IPS-11a (cell line): ENCODE results near the gene SP2.
"Not testable (repeated sequence)": the region's sequence is repeated elsewhere in the genome, so short reads cannot be mapped to it uniquely, and the experiment has no call there.

Source experiments
- H3K4me3 ChIP-seq: one replicate; pipeline ENCODE4 v1.5.1; 2013; ENCODE audit warnings: low read depth, low read length, control low read depth

SP2 gene

DNA sequence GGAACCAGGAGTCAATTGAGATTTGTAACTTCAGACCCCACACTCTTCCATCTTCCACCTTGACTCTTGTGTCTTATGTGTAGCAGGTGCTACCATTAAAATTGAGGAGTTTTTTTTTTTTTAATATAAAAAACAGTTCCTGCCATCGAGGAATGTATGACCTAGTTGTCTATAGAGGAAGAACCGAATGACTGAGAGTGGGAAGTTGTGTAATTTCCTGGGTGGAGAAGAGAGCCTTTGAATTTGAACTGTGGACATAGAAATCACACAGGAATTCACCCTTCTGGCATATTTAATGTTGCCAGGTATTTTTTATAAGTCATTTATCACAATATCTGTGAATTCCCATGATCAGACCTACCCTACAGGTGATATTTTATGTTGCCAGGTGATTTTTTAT, 22.0 kb downstream of the SP2 start:
- no peak overlapping the region for H3K4me3 ChIP-seq

DNA sequence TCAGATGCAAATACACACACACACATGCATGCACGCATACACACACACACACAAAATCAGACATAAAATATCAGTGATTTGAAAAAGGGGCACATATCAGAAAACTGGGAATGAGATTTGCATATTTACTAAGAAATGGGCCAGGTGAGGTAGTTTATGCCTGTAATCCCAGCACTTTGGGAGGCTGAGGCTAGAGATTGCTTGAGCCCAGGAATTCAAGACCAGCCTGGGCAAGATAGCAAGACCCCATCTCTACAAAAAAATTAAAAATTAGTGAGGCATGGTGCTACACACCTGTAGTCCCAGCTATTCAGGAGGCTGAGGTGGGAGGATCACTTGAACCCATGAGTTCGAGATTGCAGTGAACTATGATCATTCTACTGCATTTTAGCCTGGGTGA, 23.0 kb downstream of the SP2 start:
- no peak overlapping the region for H3K4me3 ChIP-seq

DNA sequence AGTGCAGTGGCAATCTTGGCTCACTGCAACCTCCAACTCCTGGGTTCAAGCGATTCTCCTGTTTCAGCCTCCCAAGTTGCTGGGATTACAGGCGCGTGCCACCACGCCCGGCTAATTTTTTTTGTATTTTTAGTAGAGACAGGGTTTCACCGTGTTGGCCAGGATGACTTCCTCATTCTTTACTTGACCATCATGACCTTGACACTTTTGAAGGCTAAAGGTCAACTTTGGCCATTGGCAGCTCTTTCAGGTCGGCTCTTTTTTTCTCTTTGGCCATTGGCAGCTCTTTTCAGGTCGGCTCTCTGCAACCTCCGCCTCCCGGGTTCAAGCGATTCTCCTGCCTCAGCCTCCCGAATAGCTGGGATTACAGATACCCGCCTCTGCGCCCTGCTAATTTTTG, 23.9 kb downstream of the SP2 start:
- not testable (repeated sequence) for H3K4me3 ChIP-seq

DNA sequence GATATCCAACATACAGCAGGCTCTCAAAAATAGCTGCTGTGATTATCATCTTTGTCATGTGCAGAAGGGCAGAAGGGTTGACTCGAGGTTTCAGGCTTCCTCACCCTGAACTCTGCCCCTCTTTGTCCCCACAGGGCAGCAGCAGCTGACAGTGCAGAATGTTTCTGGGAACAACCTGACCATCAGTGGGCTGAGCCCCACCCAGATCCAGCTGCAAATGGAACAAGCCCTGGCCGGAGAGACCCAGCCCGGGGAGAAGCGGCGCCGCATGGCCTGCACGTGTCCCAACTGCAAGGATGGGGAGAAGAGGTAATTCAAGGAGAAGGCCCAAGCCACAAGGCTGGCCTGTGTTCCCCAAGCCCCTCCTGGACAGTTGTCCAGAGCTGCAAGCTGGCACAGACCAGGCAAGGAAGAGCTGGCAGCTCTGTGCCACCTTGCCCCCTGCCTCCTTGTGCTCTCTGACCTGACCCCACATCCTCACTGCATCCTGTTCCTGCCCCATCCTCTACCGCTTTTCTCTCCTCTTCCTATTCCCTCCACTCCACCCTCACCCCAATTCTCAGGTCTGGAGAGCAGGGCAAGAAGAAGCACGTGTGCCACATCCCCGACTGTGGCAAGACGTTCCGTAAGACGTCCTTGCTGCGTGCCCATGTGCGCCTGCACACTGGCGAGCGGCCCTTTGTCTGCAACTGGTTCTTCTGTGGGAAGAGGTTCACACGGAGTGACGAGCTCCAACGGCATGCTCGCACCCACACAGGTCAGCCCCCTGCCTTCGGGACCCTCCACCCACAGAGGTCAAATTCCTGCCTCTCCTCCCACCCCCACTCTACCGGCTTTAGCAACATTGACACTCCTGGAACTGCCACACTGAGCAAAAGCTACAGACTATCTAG, 29.0 kb downstream of the SP2 start:
- no peak overlapping the region for H3K4me3 ChIP-seq

DNA sequence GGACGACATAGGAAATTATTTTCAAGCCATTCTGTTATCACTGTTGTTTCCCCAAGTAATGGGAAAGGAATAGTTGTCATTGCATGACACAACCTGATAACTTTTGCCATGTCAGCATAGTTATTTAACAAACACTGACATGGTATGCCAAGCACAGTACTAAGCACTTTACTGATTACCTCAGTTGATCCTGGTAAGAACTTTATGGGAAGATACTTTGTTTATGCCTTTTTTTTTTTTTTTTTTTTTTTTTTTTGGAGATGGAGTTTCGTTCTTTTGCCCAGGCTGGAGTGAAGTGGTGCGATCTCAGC, 29.6 kb downstream of the SP2 start:
- H3K4me3 ChIP-seq: no peak overlapping the region

DNA sequence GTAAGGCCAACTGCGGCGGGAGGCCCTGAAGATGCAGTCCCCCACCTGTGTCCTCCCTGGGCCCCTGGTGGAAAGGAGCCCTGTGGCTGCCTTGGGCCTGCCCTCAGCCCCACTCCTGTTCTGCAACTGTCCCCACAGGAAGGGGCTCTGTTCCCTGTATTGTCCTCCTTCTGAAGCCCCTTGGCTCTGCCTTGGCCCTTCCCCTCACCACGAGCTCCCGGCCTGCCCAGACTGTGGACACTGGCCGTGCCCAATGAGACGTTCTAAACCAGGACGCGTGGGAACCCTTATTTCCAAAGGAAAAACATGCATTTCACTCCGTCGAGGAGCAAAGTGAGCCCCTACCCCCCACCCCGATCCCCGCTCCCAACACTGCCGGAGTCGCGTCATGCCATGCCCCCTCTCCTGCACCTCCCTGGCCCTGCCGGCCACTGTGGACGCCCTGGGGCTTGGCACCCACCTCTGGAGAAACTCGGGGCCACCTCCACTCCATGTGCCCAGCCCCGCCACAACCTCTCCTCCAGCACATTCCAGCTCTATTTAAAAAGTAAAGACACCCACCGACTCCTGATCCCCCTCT, 31.9 kb downstream of the SP2 start:
- no peak overlapping the region for H3K4me3 ChIP-seq

DNA sequence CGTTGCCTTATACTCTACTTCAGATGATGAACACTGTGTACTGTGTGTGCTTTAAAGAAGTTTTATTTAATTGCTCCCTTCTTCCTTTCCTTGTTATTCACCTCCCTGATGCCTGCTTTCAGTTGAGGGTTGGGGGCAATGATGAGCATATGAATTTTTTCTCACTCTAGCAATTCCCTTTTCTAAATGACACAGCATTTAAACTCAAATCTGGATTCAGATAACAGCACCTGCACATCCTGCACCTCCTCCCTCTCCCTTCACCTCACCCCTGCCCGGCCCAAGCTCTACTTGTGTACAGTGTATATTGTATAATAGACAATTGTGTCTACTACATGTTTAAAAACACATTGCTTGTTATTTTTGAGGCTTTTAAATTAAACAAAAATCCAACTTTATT, 32.4 kb downstream of the SP2 start:
- no peak overlapping the region for H3K4me3 ChIP-seq

DNA sequence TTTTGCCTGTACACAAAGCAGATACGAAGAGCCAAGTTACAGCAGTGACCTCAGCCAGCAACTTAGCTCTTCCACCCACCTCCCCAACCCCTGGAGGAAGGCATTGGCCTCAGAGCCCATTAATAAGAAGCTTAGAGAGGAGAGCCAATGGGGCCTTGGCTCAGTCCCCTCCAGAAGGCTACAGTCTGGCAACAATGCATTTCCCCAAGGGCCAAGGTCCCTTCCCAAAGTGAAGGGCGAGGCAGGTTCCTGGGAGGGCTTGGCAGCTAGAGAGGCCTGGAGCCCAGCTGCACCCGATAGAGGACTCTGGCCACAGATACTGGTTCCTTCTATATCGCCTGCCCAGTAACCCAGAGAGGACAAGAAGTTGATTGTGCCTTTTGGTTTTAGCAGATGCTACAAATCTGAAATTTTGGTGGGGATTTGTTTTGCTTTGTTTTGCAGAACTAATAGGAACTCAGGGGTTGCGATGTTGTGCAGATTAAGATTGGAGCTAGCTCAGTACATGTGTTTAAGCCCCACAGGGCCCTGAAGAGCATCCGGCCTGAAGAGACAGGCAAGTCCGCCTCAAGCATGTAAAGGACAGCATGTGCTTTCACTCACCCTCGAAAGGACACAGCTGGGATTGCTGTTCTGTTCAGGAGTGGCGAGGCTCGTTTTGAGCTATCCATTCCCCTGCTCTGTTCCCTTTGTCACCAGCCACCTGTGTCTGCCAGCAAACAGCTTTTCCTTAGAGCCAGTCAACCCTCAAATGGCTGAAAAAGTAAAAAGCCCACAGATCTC, 33.4 kb downstream of the SP2 start:
- no peak overlapping the region for H3K4me3 ChIP-seq

DNA sequence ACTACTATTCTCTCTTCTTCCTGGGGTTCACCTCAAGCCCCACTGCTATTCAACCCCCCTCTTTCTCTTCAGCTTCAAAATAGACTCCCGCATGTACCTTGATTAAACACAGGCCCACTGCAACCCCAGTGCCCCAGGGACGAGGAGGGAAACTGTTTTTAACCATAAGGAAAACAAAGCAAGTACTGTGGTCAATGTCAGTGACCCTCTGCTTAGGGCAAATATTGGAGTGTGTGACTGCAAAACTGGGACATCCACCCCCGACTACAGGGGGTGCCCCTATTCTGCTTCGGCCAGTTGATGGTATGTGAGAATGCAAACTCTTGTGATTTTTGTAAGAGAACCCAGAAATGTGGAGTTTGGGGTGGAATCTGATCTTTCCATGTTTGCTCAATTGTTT, 35.8 kb downstream of the SP2 start:
- H3K4me3 ChIP-seq: no peak overlapping the region

DNA sequence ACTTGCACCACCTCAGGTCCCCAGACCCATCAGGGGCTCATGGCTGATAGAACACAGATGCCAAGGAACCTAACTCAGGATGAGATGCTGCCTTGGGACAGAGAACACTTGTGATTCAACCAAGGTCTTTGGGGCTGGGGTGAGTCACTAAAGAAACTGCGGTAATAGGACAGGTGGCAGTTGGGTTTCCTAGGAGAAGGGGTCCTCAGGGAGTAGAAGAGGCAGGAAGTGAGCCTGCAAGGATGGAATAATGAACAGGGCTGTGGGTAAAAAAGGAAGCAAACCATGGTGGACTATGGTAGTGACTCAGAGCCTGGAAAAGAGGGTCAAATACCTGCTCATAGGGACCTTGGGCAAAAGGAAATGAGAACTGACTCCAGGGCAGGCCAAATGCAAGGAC, 38.8 kb downstream of the SP2 start:
- no peak overlapping the region for H3K4me3 ChIP-seq

DNA sequence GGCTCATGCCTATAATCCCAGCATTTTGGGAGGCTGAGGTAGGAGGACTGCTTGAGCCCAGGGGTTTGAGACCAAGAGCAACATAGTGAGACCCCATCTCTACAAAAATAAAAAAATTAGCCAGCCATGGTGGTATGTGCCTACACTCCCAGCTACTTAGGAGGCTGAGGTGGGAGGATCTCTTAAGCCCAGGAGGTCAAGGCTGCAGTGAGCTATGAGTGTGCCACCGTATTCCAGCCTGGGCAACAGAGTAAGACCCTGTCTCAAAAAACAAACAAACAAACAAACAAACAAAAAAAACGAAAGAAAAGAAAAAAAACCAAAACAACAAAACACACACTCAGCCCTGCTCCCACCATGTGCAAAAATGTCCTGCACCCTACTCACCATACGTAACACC, 39.4 kb downstream of the SP2 start:
- not testable (repeated sequence) for H3K4me3 ChIP-seq

DNA sequence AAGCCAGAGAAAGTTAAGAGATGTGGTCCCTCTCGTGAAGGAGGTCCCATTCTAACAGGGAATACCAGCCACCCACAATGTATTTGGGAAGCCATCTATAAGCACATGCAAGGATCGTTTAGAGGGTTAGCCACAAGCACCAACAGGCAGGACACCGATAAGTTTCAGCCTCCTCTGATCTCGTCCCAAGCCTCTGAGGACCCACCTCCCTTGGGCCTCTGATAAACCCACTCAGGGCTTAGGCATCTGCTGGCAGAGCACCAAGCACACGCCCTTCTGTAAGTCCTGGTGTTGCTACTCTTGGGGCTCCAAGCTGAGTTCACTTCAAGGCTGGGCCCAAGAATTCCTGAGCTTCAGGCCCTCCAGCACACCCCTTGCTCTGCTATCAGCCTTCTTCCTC, 39.9 kb downstream of the SP2 start:
- no peak overlapping the region for H3K4me3 ChIP-seq

DNA sequence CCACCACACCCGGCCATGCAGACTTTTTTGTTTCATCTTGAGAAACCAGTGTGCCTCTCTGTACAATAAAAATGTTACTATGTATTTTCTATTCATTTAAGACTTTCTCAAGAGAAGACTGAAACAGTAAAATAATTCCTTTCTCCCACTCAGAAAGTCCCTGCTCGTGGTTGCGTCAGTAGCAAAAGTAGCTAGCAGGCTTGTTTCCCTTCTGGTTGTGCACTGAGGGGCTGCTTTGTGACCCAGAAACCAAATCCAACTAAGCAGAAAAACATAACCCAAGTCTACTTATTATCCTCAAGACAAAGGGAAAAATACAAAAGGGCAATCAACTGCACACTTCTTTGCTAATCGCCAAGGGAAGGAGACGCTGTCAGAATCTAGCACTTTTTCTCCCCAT, 41.9 kb downstream of the SP2 start:
- no peak overlapping the region for H3K4me3 ChIP-seq

DNA sequence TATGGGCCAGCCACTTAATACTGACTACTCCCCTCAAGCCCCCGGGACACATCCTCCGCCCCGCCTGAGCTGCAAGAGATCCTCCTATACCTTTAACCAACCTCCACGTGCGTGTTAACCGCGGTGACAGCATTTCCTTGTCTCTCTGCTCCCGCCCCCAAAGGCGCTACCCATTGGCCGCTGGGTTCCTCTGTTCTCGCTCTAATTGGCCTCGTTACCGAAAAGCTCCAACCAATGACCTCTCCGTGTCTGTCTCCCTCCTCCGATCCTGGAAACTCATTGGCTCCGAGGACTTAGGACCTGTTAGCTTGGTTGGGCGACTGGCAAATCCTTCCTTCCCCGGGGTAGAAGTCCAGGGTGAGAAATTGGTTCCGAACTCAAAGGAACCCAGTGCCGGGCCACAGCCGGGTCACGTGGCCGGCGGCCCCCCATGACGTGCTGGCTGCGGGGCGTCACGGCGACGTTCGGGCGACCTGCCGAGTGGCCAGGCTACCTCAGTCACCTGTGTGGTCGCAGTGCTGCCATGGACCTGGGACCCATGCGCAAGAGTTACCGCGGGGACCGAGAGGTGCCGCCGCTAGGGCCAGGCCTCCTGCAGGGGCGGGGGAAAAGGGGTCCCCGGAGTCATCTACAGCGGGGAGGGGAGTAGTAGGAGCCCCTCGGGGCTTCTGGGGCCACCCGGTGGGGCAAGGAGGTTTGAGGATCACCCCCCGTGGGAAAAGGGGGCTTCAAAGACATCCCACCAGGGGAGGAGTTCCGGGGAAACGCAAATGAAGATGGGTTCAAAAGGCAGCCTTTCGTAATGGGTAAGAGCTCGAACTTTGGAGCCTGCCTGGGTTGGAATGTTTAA, 45.4 kb downstream of the SP2 start, which contains the start of gene PNPO:
Gene PNPO, plus strand, starts transcription at position 326 of the 850 bp plus-strand sequence. Its CDS starts 105 bp downstream, at position 431.
- peak within 1 kb of the TSS; percentile 30 for H3K4me3 ChIP-seq

DNA sequence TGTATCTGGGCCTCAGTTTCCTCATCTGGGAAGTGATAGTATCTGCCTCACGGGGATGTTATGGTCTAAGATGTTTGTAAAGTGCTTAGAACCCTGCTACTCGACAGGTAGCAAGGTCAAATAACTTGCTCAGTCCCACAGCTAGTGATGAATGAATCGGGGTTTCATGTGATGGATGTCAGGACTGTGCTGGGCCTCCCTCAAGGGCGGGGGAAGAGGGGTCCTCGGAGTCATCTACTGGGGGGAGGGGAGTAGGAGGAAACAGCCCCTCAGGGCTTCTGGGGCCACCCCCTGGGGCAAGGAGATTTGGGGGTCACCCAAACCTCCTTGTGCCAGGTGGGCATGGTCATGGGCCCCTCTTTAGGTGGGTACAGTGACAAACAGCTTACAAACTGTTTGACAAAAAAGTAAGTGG, 46.1 kb downstream of the SP2 start:
- H3K4me3 ChIP-seq: peak overlapping the region; percentile 30

DNA sequence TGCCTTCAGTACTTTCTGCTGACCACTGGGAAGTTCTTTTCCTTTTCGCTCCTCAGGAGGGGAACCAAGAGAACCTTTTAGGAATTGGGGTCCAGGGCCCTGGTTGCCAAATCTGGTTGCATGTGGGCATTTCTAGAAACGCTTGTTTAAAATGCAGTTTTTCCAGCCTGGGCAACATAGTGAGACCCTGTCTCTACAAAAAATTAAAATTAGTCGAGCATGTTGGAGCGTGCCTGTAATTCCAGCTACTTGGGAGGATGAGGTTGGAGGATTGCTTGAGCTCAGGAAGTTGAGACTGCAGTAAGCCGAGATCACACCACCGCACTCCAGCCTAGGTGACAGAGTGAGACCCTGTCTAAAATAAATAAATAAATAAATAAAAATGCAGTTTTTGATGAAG, 46.5 kb downstream of the SP2 start:
- H3K4me3 ChIP-seq: no peak overlapping the region

DNA sequence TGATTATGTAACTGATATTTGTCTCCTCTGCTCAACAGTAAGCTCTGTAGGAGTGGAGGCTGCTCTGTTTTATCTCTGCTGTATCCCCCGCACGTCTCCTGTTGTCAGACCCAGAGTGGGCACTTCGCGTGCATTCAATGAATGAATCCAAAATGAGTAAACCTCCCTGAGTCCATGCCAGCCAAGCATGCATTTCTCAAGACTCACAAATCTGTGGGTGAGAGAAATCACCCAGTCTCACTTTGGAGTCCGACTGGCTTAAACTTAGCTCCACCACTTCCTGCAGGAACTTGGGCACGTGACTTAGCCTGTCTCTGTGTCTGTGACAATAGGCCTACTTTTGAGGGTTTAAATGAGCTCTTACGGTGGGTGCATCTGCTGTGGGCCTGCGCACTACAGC, 49.0 kb downstream of the SP2 start:
- no peak overlapping the region for H3K4me3 ChIP-seq

DNA sequence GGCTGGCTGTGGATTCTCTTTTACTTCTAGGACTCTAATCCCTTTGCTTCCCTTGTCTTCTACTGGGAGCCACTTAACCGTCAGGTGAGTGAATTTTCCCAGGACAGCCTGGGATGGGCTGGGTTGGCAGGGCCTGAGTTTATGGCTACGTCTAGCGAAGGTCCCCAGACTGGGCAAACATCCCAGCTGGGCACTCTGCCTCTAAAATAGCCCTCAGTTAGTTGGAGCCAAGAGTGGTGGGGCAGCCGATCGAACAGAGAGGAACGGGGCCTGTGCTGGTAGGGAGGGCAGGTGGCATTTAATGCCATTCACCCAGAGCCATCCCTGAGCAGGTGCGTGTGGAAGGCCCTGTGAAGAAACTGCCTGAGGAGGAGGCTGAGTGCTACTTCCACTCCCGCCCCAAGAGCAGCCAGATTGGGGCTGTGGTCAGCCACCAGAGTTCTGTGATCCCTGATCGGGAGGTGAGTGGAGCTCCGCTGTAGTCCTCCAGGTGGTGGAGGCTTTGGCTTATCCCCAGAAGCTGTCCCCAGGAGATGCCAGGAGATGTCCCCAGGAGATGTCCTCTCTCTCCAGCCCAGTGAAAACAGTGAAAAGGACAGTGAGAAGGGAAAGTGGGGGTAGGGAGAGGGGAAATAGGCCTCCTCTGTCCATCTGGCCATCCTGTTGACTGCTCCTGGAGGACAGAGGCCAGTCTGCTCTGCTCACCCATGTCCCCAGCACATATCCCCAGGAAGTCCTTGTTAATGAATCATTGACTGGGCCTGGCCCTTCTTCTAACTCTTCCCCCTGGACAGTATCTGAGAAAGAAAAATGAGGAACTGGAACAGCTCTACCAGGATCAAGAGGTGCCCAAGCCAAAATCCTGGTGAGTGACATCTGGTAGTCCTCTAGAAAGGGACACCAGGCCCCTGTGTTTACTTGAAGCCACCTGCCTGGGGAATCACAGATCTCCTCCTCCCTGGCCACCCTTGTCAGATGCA, 49.8 kb downstream of the SP2 start:
- H3K4me3 ChIP-seq: no peak overlapping the region

DNA sequence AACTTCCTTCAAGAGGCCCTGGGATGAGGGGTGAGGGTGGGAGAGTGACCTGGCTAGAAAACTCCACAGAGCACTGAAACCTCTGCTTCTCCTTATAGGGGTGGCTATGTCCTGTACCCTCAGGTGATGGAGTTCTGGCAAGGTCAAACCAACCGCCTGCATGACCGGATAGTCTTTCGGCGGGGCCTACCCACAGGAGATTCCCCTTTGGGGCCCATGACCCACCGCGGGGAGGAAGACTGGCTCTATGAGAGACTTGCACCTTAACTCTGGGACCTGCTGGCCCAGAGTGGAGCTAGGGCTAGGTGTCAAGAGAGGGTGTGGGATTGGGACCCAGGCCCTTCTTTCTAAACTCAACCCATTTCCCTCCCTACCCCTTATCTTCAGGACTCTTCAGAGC, 50.5 kb downstream of the SP2 start:
- no peak overlapping the region for H3K4me3 ChIP-seq

DNA sequence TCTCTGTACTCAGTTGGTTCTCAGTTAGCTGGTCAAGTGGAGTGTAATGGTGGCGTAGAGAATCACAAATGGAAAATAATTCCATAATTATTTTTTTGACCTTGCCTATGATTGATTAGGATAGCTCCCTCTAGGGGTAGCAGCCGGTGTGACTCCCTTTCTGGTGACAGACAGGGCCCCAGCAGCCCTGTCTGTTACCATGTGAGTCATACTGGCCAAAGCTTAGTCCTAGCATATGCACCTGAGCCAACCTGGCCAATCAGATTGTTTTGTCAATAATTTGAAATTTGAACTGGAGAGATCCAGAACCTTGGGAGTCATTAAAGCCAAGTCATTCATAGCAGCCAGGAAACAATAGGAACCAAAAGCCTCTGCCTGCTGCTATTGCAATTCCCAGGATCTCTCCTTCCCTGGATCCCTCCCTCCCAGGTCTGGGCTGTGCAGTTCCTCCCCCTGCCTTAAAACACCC, 50.9 kb downstream of the SP2 start:
- no peak overlapping the region for H3K4me3 ChIP-seq
